Transverse colon (tissue), 4 donors: ENCODE measurements around the gene NECTIN4. TPM values are rescaled to one million over a fixed set of nuclear protein-coding genes. Genes with fewer than 3 reads are reported as not detected.

Source experiments
- DNase-seq: peaks from one replicate; pipeline ENCODE4 v3.0.0-alpha.2; 2019
- H3K27ac ChIP-seq, 4 donors: fragments of 200-600 bp; sonication (generic); 2 replicates each; pipeline ENCODE4 v1.5.1; 2016 to 2018; ENCODE audit warnings: inconsistent platforms in 4 of 4
- H3K27me3 ChIP-seq: fragments of 200-600 bp; sonication (generic); 2 replicates; pipeline ENCODE4 v1.5.1; 2017; ENCODE audit warnings: inconsistent platforms
- H3K36me3 ChIP-seq, 4 donors: fragments of 200-600 bp; sonication (generic); 2 replicates each; pipeline ENCODE4 v1.5.1; 2017 to 2019; ENCODE audit warnings: inconsistent platforms in 4 of 4
- H3K4me1 ChIP-seq, 4 donors: fragments of 200-600 bp; sonication (generic); 2 replicates each; pipeline ENCODE4 v1.5.1; 2017 to 2020; ENCODE audit warnings: inconsistent platforms in 4 of 4
- H3K4me3 ChIP-seq, 4 donors: fragments of 200-600 bp; sonication (generic); 1 replicate in 1 of 4; 2 replicates in 3 of 4; pipeline versions ENCODE4 v1.5.1 to v1.6.1; 2017 to 2019; ENCODE audit warnings: inconsistent platforms in 4 of 4
- H3K9me3 ChIP-seq, 2 donors: fragments of 200-600 bp; sonication (generic); 2 replicates each; pipeline ENCODE4 v1.5.1; 2017 to 2019; ENCODE audit warnings: inconsistent platforms in 2 of 2
- CTCF ChIP-seq, 5 experiments: fragments of 200-600 bp in 3 of 5; fragments of 450-650 bp in 2 of 5; sonication (generic) in 3 of 5; IDR thresholded peaks; 1 replicate in 2 of 5; 2 replicates in 3 of 5; pipeline ENCODE4 v1.5.1; 2016 to 2017; ENCODE audit warnings: antibody characterized with exemption in 5 of 5, inconsistent platforms in 3 of 5, mild to moderate bottlenecking in 2 of 5, moderate library complexity in 1 of 5
- EP300 ChIP-seq: sonication (generic); formaldehyde crosslinking; IDR thresholded peaks from one replicate; pipeline ENCODE4 v1.6.1; 2017; ENCODE audit warnings: antibody characterized with exemption, low read depth
- POLR2A ChIP-seq: fragments of 450-650 bp; IDR thresholded peaks from one replicate; pipeline ENCODE4 v1.6.1; 2016; ENCODE audit warnings: antibody characterized with exemption, mild to moderate bottlenecking, moderate library complexity
- POLR2AphosphoS5 ChIP-seq, 3 donors: sonication (generic); formaldehyde crosslinking; IDR thresholded peaks; one replicate each; pipeline ENCODE4 v1.6.1; 2016; ENCODE audit warnings: antibody characterized with exemption in 3 of 3
- whole genome bisulfite sequencing, 2 donors: methylation state at CpG; one replicate each; pipeline ENCODE4 v1.1.5; 2018; ENCODE audit warnings: low coverage in 1 of 2; 5-methylcytosine and 5-hydroxymethylcytosine counted together
- in situ Hi-C, 4 donors: fragments of 200-750 bp; cut with MboI; loops; one replicate each; pipeline versions ENCODE4 v1.15.0 to v1.15.1; 2017; ENCODE audit warnings: low sequenced_read_pairs in 3 of 4, low pct_ligation_motif_present in 1 of 4, low pct_unique_long_range_greater_than_20kb in 1 of 4
- intact Hi-C: fragments of 100-400 bp; cut with DNase I; formaldehyde crosslinking; loops from one replicate; pipeline ENCODE4 v1.15.1; 2023; ENCODE audit warnings: low total_unique reads
- total RNA-seq, 4 donors: library from RNA; depleted of rRNA; stranded (reverse); fragments of >200 nt; gene quantifications; one replicate each; pipeline ENCODE4 v1.1.0, GENCODE V29; 2016

Gene NECTIN4
- total RNA-seq, 4 donors from 2014 or later: 0.37 to 4.0 (median 0.82) TPM; not detected in 1

GRCh38 chr1:161074676-161075368 lies 14.5 kb downstream of the NECTIN4 start:
- peaks cover 0 to 2% (median 0%) of the 10 kb centered on the region in 4 donors for H3K4me1 ChIP-seq
- no peak overlapping the region for H3K4me3 ChIP-seq
- 85% methylated on average over 12 of the region's 12 CpGs; no CpG with 5 or more reads in 1 of the 2 donors for WGBS, 2 donors
- H3K27ac ChIP-seq: no peak overlapping the region
- no peak for DNase-seq
- in situ Hi-C loops (loop anchor here in 2 of 4 donors (25.0 kb wide), 2 partner anchors 238 to 662 kb away; partner anchors contain the start of gene DUSP12 (in 1 of the 2)), intact Hi-C loops (no loop called here)
- H3K27me3 ChIP-seq: no peaks in the 10 kb centered on the region
- no peaks in the 10 kb centered on the region for H3K9me3 ChIP-seq
- TF ChIP-seq EP300 (no peak), POLR2A (no peak), CTCF (IDR thresholded peaks at IDR 0.05) (no peak), POLR2AphosphoS5 (IDR thresholded peaks at IDR 0.05) (no peak)
- H3K36me3 ChIP-seq: no peaks in the 10 kb centered on the region

- Histone ChIP-seq H3K27ac (no peak overlapping the region), H3K4me3 (no peak overlapping the region), H3K36me3 (no peaks in the 10 kb centered on the region), H3K9me3 (no peaks in the 10 kb centered on the region), H3K27me3 (no peaks in the 10 kb centered on the region), H3K4me1 (peaks cover 0 to 3% (median 2%) of the 10 kb centered on the region in 4 donors)
- peak; percentile 65 for DNase-seq
- in situ Hi-C loops: loop anchor here in 1 of 4 donors (25.0 kb wide), 1 partner anchor 664 kb away; the partner anchor contains the start of gene DUSP12
- WGBS, 2 donors: 59% methylated on average over 7 of the region's 7 CpGs; no CpG with 5 or more reads in 1 of the 2 donors
- intact Hi-C loops: no loop called here
- no peak for TF ChIP-seq POLR2A
- peak in 1 of 5 experiments; percentile 13 for TF ChIP-seq CTCF (IDR thresholded peaks at IDR 0.05)
Measured at GRCh38 chr1:161073474-161074121, 15.8 kb downstream of the NECTIN4 start.

GRCh38 chr1:161072751-161073449 lies 16.5 kb downstream of the NECTIN4 start:
- in situ Hi-C loops: loop anchor here in 1 of 4 donors (25.0 kb wide), 1 partner anchor 664 kb away; the partner anchor contains the start of gene DUSP12
- H3K4me3 ChIP-seq: no peak overlapping the region
- TF ChIP-seq POLR2AphosphoS5 (IDR thresholded peaks at IDR 0.05): no peak
- no peak for TF ChIP-seq EP300
- H3K9me3 ChIP-seq: no peaks in the 10 kb centered on the region
- H3K36me3 ChIP-seq: no peaks in the 10 kb centered on the region
- no peaks in the 10 kb centered on the region for H3K27me3 ChIP-seq
- DNase-seq: no peak
- WGBS, 2 donors: 93 to 96% methylated on average over 6 to 18 of the region's 19 CpGs
- H3K4me1 ChIP-seq: peaks cover 0 to 5% (median 2%) of the 10 kb centered on the region in 4 donors
- intact Hi-C loops: no loop called here
- H3K27ac ChIP-seq: no peak overlapping the region

GRCh38 chr1:161071886-161072371 lies 17.4 kb downstream of the NECTIN4 start:
- peaks cover 0 to 5% (median 2%) of the 10 kb centered on the region in 4 donors for H3K4me1 ChIP-seq
- intact Hi-C loops (no loop called here), in situ Hi-C loops (loop anchor here in 1 of 4 donors (25.0 kb wide), 1 partner anchor 665 kb away; the partner anchor contains the start of gene DUSP12)
- H3K4me3 ChIP-seq: no peak overlapping the region
- peak; percentile 65 for DNase-seq
- TF ChIP-seq CTCF (IDR thresholded peaks at IDR 0.05) (peak; percentile 41 to 73 (median 59)), POLR2AphosphoS5 (IDR thresholded peaks at IDR 0.05) (no peak), POLR2A (no peak), EP300 (no peak)
- no peaks in the 10 kb centered on the region for H3K9me3 ChIP-seq
- WGBS, 2 donors: 38 to 67% methylated on average over 4 to 9 of the region's 9 CpGs
- H3K27me3 ChIP-seq: no peaks in the 10 kb centered on the region
- no peak overlapping the region for H3K27ac ChIP-seq
- H3K36me3 ChIP-seq: no peaks in the 10 kb centered on the region
